Adipocyte (in vitro differentiated cells): Measurements from ENCODE around the gene CLTA.
"Not testable (repeated sequence)": the region's sequence is repeated elsewhere in the genome, so short reads cannot be mapped to it uniquely, and the experiment has no call there.

ENCODE experiments used
- DNase-seq: peaks from one replicate; pipeline ENCODE4 v3.0.0-alpha.2; 2015; ENCODE audit warnings: low read depth
- H3K27me3 ChIP-seq: replicated peaks from 2 replicates; pipeline ENCODE4 v1.7.0; 2013; ENCODE audit warnings: mild to moderate bottlenecking, low read length, moderate library complexity; ENCODE audit not compliant: control insufficient read depth, insufficient read depth
- H3K36me3 ChIP-seq: 2 replicates; pipeline ENCODE4 v1.7.0; 2013; ENCODE audit warnings: low read length, mild to moderate bottlenecking, moderate library complexity; ENCODE audit not compliant: control insufficient read depth, insufficient read depth, severe bottlenecking
- H3K4me1 ChIP-seq: 2 replicates; pipeline ENCODE4 v1.7.0; 2013; ENCODE audit warnings: mild to moderate bottlenecking, low read length, moderate library complexity; ENCODE audit not compliant: control insufficient read depth, insufficient read depth
- H3K4me3 ChIP-seq: 2 replicates; pipeline ENCODE4 v1.7.0; 2013; ENCODE audit warnings: mild to moderate bottlenecking, low read length, moderate library complexity
- H3K9ac ChIP-seq: 2 replicates; pipeline ENCODE4 v1.7.0; 2013; ENCODE audit warnings: mild to moderate bottlenecking, low read length, moderate library complexity
- H3K9me3 ChIP-seq: 2 replicates; pipeline ENCODE4 v1.7.0; 2013; ENCODE audit warnings: mild to moderate bottlenecking, low read length, moderate library complexity; ENCODE audit not compliant: control insufficient read depth

Gene CLTA

DNA sequence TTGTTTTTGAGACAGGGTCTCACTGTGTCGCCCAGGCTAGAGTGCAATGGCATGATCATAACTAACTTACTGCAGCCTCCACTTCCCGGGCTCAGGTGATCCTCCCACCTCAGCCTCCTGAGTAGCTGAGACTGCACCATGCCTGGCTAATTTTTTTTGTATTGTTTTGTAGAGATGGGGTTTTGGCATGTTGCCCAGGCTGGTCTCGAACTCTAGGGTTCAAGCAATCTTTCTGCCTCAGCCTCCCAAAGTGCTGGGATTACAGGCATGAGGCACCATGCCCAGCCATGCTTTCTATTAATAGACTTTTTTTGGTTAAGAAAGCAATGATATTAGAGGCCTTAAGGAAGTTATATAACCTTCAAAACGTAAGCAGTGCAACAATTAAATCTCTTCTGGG lies 23.3 kb downstream of the CLTA start:
- no peaks in the 10 kb centered on the region for H3K27me3 ChIP-seq
- H3K4me3 ChIP-seq = no peak overlapping the region
- H3K9ac ChIP-seq = no peak overlapping the region
- no peaks in the 10 kb centered on the region for H3K9me3 ChIP-seq
- H3K4me1 ChIP-seq = peaks cover 50% of the 10 kb centered on the region
- H3K36me3 ChIP-seq = peaks cover 84% of the 10 kb centered on the region
- no peak for DNase-seq

DNA sequence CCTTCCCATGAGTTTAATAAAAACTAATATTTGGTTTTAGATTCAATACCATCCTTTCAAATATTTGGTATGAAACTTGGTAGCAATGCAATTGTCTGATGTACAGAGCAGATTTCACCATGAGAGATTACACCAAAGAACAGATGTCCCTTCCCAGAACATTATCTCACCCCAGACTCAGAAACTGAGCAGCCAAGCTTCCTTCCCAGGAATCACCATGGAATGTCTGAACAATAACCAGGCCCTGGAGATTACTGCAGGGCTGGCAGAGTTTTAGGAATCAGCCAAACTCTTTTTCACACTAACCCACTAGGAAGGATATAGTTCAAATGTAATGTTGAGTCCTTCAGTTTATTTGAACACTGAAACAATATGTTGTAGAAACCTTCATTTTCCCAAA lies 23.9 kb downstream of the CLTA start:
- Histone ChIP-seq H3K9me3 (no peaks in the 10 kb centered on the region), H3K4me3 (no peak overlapping the region), H3K9ac (no peak overlapping the region), H3K4me1 (peaks cover 48% of the 10 kb centered on the region), H3K36me3 (peaks cover 84% of the 10 kb centered on the region), H3K27me3 (no peaks in the 10 kb centered on the region)
- peak; percentile 51 for DNase-seq

DNA sequence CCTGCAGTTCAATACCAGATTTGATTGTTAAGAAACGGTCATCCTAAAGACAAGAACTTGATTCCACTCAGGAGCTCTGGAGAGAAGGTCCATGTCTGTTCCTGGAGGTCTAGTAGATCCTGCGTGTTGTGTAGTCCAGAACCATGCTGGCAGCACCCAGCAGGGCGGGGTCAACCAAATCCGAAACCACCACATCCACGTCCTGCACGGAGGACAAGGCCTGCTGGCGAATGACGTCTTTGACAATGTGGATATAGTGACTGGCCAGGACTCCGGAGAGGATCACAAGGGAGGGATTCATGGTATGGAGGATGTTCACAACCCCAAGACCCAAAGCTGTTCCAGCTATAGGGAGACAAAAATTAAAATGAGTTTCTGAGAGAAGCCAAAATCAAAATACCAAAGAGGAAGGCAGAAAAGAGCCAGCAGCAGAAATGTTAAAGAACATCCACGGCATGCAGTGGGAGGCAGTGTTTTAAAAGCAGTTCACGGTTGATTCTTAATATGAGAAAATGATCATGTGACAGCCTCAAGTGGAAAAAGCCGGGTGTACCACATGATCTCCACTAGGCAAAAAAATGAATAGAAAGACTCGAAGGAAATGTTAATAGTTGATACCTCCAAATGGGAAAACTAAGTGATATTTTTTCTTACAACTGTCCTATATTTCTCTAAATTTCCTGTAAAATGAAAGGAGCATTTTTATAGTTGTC lies 26.7 kb downstream of the CLTA start:
- DNase-seq = no peak
- Histone ChIP-seq H3K27me3 (no peaks in the 10 kb centered on the region), H3K9me3 (peaks cover 1% of the 10 kb centered on the region), H3K36me3 (peaks cover 81% of the 10 kb centered on the region), H3K9ac (no peak overlapping the region), H3K4me3 (no peak overlapping the region), H3K4me1 (peaks cover 36% of the 10 kb centered on the region)

DNA sequence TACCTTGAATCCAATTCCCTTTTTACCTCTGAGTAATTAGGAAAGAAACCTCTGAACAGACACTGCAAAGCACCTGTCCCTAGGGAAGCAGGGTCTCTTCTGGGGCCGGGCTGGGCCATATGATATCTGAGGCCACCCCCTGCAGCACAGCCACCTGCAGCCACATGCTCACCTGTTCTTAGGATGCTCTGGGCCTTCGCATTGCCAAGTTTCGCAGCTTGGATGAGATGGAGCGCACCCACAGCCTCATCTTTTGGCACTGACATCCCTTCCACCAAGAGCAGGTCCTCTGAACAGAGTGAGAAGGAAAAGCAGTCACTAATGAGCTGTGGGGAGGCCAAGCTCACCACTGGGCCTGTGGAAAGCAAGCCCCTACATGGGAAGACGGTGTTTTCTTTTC lies 27.3 kb downstream of the CLTA start:
- Histone ChIP-seq H3K27me3 (no peaks in the 10 kb centered on the region), H3K9ac (no peak overlapping the region), H3K36me3 (peaks cover 81% of the 10 kb centered on the region), H3K4me1 (peaks cover 30% of the 10 kb centered on the region), H3K4me3 (no peak overlapping the region), H3K9me3 (peaks cover 5% of the 10 kb centered on the region)
- no peak for DNase-seq

DNA sequence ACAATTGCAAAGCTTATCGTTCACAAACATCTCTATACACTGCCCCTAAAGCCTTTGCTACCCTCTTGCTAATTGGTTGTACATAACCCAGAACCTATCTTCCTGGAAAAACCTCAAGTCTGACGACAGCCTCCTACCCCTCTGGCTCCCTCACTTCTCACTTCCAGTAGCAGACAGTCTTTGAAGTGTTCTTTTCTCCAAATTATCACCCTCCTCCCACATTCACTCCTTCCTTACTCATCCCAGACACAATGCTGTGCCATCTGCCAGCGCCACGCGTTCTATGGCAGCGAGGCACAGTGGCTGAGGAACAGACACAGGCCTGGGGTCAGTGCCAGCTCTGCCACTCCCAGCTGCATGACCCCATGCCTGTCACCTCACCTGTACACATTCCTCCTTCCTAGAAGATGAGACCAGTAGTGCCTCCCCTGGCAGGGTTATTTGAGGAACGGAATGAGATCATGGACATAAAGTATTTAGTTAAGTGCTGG lies 27.7 kb downstream of the CLTA start:
- Histone ChIP-seq H3K9me3 (peaks cover 5% of the 10 kb centered on the region), H3K36me3 (peaks cover 81% of the 10 kb centered on the region), H3K27me3 (no peaks in the 10 kb centered on the region), H3K4me3 (no peak overlapping the region), H3K4me1 (peaks cover 27% of the 10 kb centered on the region), H3K9ac (no peak overlapping the region)
- DNase-seq = no peak

- Histone ChIP-seq H3K4me1 (no peaks in the 10 kb centered on the region), H3K36me3 (peaks cover 94% of the 10 kb centered on the region), H3K9me3 (peaks cover 5% of the 10 kb centered on the region), H3K27me3 (no peaks in the 10 kb centered on the region), H3K9ac (no peak overlapping the region), H3K4me3 (no peak overlapping the region)
- no peak for DNase-seq
Measured at GRCh38 chr9:36221667-36222066, 30.9 kb downstream of the CLTA start.

GRCh38 chr9:36222449-36222848 lies 31.7 kb downstream of the CLTA start:
- Histone ChIP-seq H3K9ac (no peak overlapping the region), H3K4me1 (no peaks in the 10 kb centered on the region), H3K4me3 (no peak overlapping the region), H3K9me3 (peaks cover 5% of the 10 kb centered on the region), H3K27me3 (no peaks in the 10 kb centered on the region), H3K36me3 (peaks cover 95% of the 10 kb centered on the region)
- DNase-seq = no peak

- Histone ChIP-seq H3K4me1 (no peaks in the 10 kb centered on the region), H3K27me3 (no peaks in the 10 kb centered on the region), H3K4me3 (no peak overlapping the region), H3K9ac (no peak overlapping the region), H3K9me3 (no peaks in the 10 kb centered on the region), H3K36me3 (peaks cover 72% of the 10 kb centered on the region)
- no peak for DNase-seq
Measured at GRCh38 chr9:36237230-36237629, 46.5 kb downstream of the CLTA start.

- not testable (repeated sequence) for H3K4me3 ChIP-seq, DNase-seq, H3K9ac ChIP-seq, H3K9me3 ChIP-seq, H3K27me3 ChIP-seq, H3K4me1 ChIP-seq
- H3K36me3 ChIP-seq = peaks cover 68% of the 10 kb centered on the region
Measured at GRCh38 chr9:36239205-36239604, 48.5 kb downstream of the CLTA start.

- peaks cover 68% of the 10 kb centered on the region for H3K36me3 ChIP-seq
- not testable (repeated sequence) for DNase-seq, H3K4me1 ChIP-seq, H3K27me3 ChIP-seq, H3K9me3 ChIP-seq, H3K4me3 ChIP-seq, H3K9ac ChIP-seq
Measured at GRCh38 chr9:36239675-36240074, 49.0 kb downstream of the CLTA start.

DNA sequence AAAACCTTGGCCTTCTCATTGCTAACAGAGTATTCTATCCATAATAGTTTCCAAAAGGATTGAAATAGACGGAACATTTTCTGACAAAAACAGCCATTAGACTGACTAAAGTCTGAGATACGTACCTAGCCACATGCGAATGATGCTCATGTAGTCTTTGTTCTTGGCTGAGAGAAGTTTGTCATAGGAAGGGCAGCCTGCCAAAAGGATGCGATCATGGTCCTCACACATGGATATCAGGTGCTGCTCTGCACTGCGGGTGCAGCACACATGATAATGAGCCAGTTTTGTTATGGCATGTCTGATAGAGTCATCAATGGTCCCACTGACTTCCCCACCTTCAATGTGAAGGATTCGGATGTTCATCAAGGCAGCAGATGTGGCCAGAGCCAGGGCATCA lies 55.2 kb downstream of the CLTA start:
- Histone ChIP-seq H3K9me3 (no peaks in the 10 kb centered on the region), H3K36me3 (peaks cover 60% of the 10 kb centered on the region), H3K9ac (no peak overlapping the region), H3K27me3 (no peaks in the 10 kb centered on the region), H3K4me1 (no peaks in the 10 kb centered on the region), H3K4me3 (no peak overlapping the region)
- no peak for DNase-seq

DNA sequence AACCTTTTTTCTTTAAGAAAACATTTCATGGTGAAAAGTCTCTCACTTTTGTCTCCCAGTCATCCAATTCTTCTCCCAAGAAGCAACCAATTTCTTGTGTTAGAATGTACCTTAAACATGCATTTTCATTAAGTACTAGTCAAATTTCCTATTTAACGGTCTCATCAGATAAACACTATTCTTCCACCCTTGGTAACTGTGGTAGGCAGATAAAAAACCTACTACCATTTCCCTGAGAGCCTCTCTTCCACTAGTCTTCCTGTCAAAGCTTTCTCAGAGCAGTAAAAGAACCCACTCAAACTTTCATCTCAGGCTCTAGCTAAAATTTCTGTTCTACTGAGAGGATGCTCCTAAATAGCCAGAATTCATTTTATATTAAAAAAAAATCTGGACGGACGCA lies 56.6 kb downstream of the CLTA start:
- Histone ChIP-seq H3K4me3 (no peak overlapping the region), H3K9me3 (no peaks in the 10 kb centered on the region), H3K9ac (no peak overlapping the region), H3K36me3 (peaks cover 49% of the 10 kb centered on the region), H3K27me3 (no peaks in the 10 kb centered on the region), H3K4me1 (no peaks in the 10 kb centered on the region)
- no peak for DNase-seq
